GM03348 (cell line): ENCODE data around the gene ALPK1.
"Not testable (repeated sequence)": the region's sequence is repeated elsewhere in the genome, so short reads cannot be mapped to it uniquely, and the experiment has no call there.

Source experiments
- DNase-seq: peaks from one replicate; pipeline ENCODE4 v3.0.0; 2012; ENCODE audit warnings: low spot score

ALPK1 gene

DNA sequence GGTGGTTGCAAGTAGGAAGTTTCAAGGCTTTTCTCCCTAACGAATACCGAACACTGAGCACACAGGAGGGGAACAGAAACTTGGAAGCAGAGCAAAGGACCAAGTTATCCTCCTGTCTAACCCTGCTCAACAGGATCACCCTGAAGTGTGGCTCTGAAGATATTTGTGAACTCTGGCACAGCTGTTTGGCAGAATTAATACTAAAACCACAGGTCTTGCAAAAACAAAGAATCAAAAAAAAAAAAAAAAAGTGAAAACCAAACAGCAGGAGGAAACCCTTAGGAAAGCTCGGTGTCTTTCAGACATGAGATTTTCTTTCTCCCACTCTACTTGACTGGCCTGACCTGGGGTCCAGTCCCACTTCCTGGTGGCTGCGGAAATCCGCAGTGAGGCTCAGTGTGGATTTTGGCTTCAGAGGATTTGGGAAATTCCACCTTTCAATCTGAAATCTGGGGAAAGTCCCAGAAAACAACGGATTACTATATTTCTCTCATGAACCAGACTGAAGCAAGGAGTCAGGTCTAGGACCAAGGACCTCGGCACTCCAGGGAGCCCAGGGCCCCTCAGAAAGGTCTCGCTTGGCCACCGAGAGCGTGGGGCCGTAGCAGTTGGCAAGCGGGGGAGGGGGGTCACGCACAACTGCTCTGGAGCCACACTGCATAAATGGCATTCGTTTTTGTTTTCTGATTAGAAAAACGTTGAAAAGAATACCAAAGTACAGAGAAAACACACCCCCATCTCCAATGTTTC, 12.3 kb upstream of the ALPK1 start:
- peak; percentile 43 for DNase-seq

DNA sequence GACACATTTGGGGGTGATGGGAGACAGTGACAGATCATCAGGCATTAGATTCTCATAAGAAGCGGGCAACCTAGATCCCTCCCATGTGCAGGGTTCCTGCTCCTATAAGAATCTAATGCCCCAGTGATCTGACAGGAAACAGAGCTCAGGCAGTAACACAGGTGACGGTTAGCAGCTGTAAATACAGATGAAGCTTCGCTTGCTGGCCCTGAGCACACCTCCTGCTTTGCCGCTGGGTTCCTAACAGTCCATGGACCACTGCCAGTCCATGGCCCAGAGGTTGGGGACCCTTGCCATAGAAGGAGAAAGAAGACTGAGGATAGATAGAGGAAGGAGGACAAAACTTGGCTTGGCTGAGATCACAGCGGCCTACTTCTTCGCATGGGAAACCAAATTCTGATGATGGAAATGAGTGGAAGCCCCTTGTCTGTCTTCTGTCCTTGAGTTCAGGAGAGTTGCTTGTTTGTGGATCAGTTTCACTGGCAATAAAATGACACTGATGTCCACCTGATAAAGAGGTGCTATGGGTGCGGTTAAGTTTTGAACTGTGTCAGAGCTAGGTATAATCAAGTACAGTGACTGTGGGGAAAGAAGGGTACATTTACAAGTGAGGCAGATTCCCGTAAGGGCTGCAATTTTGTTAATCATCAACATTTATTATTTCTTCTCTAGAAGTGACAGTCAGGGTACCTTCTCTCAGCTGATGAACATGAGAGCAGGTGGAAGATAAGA, 9.7 kb upstream of the ALPK1 start:
- no peak for DNase-seq

DNA sequence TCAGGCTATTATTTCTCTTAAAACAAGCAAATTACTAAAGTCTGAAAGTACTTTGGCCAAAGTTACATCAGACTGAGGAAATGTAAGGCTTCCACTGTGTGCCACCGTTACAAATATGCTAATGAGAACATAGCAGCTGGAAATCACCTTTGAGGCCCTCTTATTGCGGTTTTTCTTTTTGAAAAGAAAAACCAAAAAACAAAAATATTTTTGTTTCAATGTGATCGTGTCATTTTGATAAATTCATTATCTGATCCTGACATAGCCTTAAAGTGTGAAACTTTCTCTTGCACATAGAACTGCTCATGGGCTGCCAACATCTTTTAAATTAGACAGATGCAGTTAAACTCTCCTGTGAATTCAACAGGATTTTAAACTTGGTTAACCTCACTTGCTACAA, 8.7 kb upstream of the ALPK1 start:
- no peak for DNase-seq

DNA sequence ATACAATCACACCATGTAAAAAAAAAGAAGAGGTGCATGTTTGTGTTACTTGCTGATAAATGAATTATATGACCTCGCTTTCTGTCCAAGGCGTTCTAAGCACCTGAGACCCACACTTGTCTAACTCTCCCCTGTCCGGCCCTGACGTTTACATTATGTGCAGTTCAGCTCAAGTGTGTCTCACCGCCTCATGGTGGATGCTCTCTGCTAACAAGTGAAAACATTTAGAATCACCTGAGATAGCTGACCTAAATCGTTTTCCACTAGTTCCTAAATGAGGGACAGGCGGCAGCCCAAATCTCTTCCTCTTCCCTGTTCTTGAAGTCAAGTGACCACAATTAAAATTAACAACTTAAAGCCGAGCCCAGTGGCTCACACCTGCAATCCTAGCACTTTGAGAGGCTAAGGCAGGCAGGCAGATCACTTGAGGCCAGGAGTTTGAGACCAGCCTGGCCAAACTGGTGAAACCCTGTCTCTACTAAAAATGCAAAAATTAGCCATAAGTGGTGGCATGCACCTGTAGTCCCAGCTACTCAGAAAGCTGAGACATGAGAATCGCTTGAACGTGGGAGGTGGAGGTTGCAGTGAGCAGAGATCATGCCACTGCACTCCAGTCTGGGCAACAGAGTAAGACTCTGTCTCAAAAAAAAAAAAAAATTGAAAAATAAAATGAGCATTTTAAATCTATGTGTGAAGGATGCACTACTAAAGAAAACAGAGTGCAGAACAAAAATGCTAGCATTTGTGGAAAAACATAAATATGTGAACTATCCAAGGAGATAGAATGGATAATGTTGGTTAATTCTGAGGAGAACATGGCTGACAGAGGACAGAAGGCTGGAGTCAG, 7.5 kb upstream of the ALPK1 start:
- no peak for DNase-seq

DNA sequence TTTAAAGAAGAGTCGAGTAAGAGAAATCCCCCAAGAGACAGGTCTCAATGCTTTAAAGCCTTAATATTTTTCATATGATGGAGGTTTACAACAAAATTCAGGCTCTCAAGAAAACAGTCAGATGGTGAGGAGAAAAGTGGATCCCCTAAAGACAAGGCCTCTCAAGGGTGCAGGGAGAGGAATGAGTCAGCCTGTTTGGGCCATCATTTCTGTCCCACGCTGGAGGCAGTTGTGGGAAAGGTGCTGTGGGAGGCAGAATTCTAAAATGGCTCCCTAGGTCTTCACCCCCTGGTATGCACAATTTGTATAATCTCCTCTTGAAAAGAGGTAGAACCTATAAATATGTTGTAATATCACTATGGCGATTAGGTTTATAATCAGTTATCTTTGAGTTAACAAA, 6.8 kb upstream of the ALPK1 start:
- no peak for DNase-seq

DNA sequence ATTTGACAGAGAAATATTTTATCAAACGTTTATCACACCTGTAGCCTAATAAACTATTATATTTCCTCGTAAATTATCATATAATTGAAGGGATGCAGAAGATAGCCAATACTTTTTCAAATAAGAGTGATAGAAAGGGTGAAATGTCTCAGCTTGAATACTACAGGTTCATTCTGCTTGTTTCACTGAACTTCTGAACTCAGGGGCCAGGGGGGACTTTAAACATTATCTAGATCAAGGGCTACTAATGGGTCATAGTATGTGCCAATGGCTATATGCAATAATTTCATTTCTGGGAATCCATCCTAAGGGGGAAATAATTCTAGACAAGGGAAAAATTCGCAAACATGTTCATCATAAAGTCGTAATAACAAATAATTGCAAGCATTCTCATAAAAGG, 2.6 kb downstream of the ALPK1 start:
- DNase-seq, result no peak

DNA sequence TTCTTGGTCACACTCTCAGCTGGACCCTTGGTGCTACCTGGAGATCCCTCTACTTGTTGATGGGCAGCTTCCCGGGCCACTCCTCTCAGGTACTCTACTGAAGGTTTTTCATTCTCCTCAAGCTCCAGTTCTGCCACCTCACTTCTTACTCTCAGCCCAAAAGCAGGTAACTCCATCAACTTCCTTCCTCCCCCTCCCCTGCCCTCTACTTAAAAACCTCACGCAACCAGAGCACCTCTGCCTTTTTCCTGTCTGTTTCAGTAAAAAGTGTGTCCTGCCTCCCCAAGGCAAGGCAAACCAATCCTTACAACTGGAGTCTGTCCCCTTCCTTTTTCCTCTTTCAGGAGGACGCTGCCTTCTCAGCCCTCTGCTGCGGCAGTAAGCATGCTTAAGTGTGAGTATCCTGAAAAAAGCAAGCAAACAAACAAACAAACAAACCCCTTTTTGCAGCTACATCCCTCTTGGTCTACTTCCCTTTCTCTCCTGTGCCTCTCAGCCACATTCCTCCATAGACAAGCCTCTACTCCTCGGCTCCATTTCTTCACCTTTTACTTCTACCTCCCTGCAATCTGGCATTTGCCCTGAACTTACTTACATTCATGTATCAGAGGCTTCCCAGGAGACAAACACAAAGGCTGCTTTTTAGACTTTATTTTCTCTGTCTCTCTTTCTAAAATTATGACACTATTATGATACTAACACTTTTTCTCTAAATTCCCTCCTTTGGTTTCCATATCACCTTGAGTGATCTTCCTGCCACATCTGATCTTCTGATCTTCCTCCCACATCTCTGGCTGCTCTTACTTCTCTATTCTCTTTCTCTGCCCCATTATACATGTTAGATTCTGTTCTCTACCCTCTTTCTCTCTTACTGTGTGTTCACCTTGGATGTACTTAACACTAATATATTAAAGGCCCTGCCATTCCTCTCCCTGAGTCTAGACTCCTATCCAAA, 5.4 kb downstream of the ALPK1 start:
- no peak for DNase-seq

DNA sequence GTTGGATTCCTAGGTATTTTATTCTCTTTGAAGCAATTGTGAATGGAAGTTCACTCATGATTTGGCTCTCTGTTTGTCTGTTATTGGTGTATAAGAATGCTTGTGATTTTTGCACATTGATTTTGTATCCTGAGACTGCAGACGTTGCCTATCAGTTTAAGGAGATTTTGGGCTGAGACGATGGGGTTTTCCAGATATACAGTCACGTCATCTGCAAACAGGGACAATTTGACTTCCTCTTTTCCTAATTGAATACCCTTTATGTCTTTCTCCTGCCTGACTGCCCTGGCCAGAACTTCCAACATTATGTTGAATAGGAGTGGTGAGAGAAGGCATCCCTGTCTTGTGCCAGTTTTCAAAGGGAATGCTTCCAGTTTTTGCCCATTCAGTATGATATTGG, 8.3 kb downstream of the ALPK1 start:
- not testable (repeated sequence) for DNase-seq

DNA sequence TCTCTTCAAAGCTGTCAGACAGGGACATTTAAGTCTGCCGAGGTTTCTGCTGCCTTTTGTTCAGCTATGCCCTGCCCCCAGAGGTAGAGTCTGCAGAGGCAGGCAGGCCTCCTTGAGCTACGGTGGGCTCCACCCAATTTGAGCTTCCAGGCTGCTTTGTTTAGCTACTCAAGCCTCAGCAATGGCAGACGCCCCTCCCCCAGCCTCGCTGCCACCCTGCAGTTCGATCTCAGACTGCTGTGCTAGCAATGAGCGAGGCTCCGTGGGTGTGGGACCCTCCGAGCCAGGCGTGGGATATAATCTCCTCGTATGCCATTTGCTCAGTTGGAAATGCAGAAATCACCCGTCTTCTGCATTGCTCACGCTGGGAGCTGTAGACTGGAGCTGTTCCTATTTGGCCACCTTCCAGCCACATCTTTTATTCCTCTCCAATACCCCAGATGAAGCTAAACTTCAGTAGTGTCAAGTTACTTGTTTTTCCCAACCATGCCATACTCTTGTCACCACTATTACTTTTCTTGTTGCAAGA, 12.2 kb downstream of the ALPK1 start:
- not testable (repeated sequence) for DNase-seq

DNA sequence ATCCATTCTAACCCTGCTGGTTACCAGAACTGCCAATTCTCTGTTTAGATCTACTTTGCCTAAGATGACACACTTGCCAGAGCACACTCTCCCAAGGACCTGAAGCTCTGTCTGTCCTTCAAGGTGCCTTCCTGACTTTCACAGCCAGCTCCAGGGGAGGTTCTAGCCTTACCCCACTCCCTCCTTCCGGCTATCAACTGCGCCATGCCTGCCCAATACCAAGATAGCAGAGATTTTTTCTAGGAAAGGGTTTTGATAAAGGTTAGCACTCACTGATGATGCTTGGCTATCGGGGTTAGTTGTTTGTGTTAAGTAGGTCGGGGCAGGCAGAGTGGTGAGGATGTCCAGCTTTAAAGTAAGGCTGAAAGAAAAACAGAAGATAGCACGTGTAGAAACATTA, 14.3 kb downstream of the ALPK1 start:
- DNase-seq, result no peak

DNA sequence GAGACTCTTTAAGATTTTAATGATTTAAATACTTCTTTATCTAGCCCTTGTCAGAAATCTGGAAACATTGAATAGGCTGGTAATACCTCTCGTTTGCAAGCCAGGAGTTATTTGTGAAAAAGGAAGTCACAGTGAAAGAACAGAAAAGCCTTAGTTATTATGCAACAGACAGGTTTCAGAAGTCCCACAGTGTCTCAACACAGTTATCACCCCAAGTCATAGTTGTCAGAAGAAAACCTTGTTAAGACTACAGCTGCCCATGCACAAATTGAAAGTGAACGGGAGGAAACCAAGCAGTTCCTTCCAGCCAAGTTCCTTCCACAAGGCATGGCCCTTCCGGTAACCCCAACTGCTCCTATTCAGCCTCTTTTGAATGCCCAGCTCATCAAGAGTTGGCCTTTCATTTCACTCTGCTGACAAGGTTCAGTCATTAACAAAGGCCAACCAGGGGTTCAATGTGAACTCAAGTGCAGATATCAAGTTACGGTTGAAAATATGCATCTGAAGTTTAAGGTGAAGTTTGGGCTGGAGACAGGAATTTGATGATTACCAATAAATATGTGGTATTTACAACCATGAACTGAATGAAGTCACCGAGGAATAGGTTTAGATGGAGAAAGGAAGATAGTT, 15.6 kb downstream of the ALPK1 start:
- DNase-seq, result no peak

DNA sequence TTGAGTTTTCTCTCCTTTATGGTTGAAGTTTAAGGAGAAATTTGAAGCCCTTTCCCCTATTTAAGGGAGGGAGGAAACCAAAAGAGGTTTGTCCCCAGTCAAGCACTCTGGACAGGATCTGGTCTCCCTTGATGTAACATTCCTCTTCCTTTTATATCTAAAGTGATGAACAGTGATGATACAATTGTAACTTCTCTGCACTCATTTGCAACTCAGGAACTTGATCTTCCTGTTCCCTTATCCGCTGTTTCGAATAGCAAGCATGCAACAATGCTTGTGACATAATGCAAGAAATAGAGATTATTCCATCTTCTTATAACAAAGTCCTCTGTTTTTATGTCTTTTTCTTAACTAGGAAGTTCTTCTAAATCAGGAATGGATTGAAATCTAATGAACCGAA, 18.3 kb downstream of the ALPK1 start:
- DNase-seq, result no peak

DNA sequence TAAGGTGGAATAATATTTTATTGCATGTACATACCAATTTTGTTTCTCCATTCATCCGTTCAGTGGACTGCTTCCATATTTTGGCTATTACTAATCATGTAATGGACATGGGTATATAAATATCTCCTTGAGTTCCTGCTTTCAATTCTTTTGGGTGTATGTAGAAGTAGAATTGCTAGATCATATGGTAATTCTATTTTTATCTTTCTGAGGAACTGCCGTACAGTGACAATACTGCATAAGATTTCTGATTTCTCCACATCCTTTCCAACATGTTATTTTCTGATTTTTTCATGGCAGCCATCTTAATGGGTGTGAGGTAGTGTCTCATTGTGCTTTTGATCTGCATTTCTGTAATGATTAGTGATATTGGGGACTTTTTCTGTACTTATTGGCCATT, 19.2 kb downstream of the ALPK1 start:
- DNase-seq, result no peak

DNA sequence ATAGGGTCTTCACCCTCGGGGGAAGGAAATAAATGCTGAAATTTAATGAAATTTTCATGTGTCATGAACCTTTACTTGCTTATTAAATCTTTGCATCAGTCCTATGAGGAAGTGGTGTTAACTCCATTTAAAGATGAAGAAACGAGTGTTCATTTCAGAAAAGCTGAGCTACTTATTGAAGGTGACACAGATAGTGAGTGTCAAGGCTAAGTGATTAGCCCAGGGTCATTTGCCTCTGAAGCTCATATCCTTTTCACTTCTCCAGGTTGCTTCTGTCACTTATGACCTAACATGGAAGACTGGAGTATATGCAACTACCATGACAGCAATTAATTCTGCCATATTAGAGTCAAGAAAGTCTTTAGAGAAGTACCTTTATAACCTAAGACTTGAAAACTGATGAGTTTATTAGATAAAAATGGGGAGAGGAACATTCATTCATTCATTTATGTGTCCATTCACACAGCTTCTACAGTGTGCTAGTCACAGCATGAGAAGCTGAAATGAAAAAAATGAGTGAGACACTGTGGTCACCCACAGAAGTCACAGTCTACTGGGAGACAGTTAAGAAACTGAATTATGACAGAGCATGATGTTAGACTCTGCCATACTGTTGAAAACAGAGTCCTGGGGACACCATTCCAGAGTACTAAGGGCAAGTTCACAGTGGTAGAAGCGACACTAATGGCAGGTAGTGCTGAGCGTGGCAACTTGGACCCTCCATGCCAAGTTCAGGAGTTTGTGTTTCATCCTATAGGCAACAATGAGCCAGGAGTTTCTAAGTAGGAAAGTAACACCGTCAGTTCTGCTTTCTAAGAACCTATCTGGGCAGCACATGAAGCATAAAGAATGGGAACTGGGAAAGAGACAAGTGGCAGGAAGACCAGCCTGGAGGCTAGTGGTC, 21.3 kb downstream of the ALPK1 start:
- DNase-seq, result no peak

DNA sequence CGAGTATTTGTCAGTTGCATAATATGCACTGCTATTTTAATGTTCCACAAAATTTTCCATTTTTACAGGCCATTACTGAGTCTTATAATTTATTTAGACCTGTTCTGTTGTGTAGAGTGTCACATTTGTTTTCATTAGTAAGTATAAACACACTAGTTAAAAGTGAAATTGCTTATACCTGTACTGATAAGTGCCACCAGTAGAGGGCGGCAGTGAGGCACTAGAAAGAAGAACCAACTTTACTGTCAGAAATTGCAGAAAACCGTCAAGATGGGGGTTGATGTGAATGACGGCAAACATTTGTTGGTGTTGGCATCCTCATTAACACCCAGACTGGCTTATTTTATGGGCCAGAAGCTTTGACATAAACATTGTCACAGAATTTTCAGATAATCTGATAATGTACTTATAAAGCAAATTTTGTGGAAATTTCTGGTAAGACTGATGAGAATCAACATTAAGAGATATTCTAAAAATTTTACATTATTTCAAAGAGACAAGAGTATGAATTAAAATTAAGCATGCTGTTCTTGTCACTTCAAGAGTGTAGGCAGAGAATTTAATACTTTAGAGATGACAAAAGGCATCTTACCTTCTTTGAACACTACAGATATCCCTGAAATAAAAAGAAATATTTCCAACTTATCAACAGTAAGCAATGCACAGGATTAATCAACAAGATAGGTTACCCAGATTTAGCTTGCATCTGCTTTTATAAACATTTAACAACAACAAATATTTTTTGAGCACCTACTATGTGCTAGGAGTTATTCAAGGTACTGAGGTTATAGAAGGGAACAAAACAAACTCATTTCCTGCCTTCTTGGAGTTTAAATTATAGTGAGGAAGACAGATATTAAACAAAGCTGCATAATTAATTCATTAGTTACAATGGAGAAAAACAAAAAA, 24.9 kb downstream of the ALPK1 start:
- peak; percentile 69 for DNase-seq

DNA sequence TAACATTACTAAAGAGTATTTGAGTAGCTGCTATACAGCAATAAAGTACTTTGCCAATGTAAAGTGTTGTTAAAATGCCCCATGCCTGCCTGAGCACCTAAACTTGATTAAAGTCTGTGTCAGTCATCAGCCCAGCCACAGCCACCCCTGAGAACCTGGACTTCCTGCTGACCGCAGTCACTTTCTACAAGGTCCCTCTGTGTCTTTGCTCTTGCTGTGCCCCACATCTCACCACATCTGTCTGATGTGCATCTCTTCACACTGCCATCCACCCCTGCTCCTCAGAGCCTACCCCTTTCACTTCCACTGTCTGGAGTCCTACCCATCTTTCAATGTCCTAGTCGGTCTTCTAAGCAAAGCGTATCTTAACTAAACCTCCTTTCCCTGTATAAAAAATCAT, 25.7 kb downstream of the ALPK1 start:
- no peak for DNase-seq

DNA sequence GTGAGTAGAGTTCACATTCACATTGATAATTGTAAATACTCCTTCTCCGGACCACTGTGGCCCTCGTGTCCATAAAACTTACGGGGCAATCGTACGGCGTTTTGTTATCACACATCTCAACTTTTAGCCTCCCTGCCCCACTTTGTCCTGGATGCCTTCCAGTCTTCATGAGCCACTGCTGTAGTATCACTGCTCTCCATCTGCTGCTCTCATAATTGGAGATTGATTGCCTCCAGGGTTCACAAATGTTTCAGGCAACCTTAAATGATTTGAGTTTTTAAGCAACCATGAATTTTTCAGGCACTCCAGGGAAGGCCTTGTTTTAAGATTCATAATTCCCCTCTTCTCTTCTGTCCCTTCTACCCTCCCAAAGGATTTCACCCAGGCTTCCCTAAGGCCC, 28.4 kb downstream of the ALPK1 start:
- DNase-seq, result no peak

DNA sequence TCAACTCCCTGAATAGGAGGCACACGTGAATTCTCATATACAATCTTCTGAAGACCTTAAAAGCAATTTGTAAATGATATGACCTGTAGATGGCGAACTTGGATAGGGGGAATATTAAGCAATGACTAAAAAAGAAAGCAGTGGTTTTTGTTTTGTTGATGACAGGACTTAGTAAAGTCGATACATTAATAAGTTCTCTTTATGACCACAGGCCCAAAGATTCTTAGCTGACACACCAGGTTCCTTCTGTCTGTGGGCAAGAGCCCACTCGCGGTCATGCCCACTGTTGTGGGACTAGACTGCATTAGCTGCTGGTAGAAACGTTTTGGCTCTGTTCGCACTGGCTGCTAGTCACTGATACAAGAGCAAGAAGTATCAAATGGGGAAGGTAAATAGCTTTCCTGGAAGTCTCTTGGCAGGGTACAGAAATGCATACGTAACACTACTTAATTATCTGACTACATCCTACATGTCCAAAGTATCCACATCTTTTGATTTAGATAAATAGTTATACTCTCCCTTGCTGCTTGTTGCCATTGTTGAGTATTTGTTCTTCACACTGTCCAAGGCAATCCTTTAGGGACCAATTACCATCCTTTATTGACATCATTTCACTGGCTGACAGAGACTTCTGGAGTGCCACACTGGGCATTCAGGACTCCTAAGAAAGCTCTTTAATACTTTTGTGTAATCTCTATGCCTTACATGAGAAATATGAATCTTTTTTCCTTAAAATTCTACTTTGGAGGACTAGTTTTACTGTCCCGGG, 31.0 kb downstream of the ALPK1 start:
- DNase-seq, result peak; percentile 55
